Stimulated activated CD8-positive, alpha-beta memory T cell treated with anti-CD3 and anti-CD28 coated beads, Interleukin-4, amount 100 ng/mL, for 24 hours (primary cell): ENCODE measurements around the gene FBN1.

ENCODE experiments used
- DNase-seq: peaks from one replicate; pipeline ENCODE4 v3.0.0-alpha.2; 2020; ENCODE audit warnings: low read depth

Gene FBN1

DNA sequence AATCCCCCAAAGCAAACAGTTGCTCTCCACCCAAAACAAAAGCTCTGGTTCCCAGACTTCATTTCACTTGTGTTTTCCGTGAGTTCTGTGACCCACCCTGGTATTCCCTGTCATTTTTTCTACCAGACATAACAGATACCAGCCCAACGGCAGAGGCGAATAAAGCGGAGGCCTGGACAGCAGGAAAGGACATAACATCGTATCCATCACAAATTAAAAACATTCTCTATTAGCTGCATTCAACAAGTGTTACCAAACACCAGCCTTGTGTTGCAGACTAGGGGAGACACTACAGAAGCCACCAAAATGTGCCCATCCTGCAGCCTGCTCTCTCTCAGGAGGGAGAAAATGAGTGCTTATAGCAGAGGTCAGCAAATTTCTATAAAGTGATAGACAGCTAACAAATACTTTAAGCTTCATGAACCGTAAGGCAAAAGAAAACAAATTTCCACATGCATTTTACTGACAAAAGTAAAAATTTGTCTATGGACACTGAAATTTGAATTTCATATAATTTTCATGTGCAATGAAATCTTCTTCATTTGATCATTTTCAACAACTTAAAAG lies 7.1 kb upstream of the FBN1 start:
- no peak for DNase-seq

DNA sequence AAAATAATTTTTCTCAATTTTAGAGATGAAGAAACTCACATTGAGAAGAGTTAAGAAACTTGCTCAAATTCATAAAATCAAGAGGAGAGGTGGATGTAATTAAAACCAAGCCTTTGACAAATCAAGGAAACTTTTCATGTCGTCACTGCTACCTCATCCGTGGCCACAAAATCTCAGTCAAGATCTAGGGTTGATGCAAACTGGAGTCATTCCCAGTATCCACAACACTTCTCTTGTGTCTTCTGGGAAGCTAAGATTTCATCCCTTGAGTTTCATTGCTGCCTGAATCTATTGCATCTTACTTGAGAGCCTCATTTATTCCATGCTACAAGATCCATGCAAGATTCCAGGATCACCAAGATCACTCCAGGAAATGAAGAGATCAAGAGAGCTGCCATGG lies 5.4 kb upstream of the FBN1 start:
- no peak for DNase-seq

- no peak for DNase-seq
Measured at GRCh38 chr15:48647962-48648361, 2.5 kb upstream of the FBN1 start.

GRCh38 chr15:48646331-48646730 lies 822 bp upstream of the FBN1 start:
- no peak for DNase-seq

DNA sequence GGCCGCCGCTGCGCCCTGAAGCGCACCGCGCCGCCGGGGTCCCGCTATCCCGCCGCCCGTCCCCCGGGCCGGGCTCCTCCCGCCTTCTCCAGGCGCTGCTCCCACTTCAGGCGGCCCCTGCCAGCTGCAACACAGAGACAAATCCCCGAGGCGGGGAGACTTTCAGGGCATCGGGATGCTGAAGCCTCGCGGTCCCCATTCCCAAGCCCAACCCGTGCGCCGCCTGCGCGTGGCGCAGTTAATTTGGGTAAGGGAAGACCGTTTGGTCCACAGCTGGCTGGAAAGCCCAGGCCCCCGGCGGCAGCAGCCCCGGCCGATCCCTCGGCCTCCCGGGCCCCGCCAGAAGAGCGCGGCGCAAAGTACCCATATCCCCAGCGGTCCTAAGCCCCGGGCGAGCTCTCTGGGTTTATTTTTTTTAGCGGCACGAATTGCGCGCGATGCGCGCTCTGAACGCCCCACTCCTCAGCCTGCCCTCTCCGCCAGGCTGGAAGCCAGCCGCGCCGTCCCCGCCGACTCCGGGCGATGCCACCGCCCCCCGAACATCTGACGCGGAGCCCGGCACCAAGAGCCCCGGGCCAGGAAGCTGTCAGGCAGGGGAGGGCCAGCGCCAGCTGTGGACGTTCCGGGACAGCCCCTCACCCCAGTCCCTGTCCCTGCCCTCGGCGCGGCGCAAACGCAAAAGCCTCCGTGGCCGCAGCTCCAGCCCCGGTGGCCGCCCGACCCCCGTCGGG lies 517 bp downstream of the FBN1 start:
- DNase-seq: no peak

DNA sequence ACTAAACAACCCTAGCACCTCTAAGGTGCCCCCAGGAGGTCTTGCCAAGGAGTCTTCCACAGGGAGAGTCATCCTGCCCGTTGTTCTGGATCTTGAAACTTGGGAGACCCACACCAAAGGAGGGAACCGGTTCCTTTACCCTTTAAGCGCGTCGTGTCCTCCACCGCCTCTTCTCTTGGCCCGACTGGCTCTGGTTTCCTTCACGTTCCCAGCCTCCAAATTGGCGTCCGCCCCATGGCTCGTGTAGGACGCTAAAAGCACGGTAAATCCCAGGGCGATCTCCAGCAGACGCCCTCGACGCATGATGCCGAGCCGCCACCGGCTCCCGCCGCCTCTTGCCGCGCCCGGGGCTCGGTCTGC lies 1.1 kb downstream of the FBN1 start:
- DNase-seq: no peak

GRCh38 chr15:48643776-48644466 lies 1.6 kb downstream of the FBN1 start:
- DNase-seq: no peak

- no peak for DNase-seq
Measured at GRCh38 chr15:48643206-48643605, 2.3 kb downstream of the FBN1 start.

DNA sequence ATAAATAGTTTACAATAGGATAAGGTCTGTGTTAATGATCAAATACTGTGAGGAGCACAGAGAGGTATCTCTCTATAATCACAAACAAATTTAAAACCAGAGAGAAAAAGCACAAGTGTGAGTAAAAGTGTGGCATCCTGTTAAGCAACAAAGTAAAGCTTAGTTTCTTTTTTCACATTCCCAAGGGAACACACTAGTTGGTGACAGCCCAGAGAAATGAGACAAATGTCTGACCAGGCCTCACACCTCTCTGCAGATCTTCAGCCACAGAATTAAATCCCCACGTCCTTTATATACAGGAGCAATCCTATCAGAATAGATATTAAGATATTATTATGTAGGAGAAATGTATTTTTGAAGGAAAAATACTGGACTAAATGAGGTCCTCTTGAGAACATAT lies 2.7 kb downstream of the FBN1 start:
- DNase-seq: no peak

GRCh38 chr15:48641416-48641815 lies 4.1 kb downstream of the FBN1 start:
- DNase-seq: no peak

DNA sequence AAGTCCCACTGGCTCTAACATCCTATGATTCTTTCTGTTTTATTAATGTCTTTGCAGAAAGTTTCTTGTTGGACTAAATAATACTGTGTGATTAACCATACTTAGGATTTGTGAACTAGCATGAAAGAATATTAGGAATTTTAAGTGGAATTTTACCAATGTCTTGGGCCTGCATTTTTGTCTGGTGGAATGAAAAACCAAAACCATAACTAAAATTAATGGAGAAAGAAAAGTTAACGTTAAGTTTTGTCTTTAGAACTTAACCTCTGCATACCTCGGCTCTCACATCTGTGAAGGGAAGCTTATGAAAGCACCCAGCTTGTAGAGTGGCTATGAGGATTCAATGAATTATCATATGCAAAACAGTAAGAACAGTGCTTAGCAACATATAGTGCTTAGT lies 6.5 kb downstream of the FBN1 start:
- no peak for DNase-seq

- no peak for DNase-seq
Measured at GRCh38 chr15:48637639-48638038, 7.9 kb downstream of the FBN1 start.

GRCh38 chr15:48636511-48636910 lies 9.0 kb downstream of the FBN1 start:
- no peak for DNase-seq

DNA sequence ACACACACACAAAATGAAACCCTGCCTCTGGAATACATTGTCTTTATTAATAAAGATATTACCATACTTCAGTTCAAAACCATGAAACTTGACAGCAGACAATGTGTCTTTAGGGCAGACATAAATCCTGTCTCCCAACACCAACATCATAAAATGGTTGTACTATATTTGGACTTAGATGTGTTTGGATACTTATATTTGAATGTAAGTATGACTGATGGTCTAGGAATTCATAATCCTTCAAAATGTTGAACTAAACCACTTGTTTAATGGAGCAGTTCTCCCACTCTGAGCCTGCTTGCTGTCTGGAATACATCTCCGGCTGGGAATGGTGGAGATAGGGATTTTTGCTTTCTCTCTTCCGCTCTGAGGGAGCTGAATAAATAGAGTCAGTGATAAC lies 10.6 kb downstream of the FBN1 start:
- DNase-seq: no peak

DNA sequence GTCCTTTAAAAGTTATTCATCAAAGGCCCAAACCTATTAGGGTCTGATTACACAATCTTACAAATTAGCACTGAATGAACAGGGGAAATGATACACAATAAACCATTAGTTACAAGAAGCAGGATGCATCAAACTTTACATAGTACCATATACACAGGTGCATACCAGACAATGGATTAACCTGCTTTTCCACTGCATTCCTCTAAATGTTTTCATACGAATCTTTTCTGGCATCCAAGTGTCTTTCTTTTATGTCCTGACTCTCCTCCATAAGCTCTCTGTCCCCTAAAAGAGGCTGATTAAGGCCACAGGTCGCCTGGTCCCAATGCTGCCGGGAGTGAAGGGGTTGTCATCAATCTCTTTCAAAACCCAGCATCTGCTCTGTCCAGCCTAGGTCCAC lies 11.4 kb downstream of the FBN1 start:
- DNase-seq: no peak

GRCh38 chr15:48632651-48633050 lies 12.9 kb downstream of the FBN1 start:
- DNase-seq: no peak

DNA sequence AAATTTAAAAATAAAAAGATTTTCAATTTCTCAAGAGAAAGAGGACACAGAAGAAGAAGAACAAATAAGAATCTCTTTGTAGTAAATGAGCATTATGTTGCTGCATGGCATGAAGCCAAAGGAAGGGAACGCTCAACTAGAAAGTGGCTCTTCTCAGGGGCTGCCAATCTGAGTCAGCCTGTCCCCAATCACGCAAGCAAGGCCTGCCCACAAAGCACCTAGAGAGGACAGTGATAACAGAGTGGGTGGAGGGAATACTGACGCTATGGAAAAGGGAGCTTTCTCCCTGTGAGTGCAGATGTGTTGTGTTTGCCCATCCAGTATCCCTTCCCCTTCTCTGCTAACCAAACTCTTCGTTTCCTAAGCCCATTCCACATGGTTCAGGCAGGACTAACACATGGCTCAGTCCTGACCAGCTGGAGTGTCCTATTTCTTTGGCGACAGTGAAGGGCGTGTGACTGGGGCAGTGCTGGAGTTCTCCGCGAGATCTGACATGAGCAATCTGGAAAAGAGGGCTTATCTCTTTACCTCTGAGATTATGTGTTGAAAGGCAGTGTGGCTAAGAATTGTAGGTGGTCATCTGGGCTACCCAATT lies 14.2 kb downstream of the FBN1 start:
- no peak for DNase-seq

DNA sequence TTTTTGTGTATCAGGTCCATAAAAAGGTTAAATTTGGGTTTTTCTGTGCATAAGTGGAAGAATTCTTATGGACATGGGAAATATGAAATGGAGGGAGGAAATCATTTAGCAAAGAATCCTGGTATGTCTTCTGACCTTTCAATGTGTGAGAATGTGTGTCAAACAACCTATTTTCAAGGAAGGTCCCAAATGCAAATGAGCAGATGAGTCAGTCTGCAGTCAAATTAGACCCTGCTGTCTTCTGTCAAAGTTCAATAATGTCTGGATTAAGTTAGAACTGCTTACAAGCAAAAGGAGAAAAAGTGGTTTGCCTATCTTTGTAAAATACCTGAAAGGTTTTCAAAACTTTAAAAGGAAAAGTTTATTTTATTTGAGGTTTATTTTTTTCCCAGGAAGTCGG lies 15.3 kb downstream of the FBN1 start:
- no peak for DNase-seq

DNA sequence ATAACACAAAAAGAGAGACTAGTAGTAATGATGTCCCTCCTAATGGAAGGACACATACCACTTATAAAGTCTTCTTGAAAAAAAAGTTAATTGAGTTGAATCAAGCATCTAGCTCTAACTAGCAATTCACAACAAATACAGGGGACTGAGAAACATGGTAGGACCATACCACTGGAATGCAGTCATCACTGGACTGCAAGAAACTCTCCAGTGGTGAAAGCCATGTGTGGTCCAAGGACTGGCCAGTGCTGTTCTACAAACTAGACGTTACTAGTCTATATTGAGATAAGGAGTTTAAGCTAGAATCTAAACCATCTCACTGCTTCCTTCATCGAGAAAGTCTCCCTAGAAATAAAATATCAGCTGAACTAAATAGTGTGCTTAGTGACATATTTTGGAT lies 16.7 kb downstream of the FBN1 start:
- DNase-seq: no peak

DNA sequence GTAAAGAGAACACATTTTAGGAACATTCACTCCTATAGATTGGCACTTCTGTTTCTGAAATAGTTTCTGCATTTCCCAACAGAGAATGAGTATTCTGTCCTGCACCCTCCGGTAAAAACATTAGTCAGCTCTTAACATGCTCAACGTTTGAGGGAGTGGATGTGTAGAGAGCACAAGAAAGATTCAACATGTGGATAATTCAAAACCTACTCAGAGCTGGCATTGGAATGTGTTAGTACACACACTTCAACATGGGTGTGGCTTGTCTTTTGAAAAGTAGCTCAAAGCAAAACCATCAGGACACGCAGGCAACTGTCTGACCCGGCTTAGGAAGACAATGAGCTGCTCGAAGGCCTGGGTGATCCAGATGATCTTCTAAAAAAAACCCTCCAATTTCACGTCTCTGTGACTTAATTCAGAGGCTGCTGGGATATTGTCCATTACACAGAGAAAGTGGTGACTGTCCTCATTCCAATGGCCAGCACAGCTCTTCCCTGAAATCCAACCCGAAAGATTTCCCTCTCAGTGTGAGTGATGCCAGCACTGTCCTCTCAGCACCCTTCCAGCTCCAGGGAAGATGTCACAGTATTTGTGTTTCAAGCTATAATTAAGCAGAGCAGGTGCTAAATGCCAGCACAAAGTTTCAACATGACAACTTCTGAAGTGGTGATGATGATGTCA lies 18.1 kb downstream of the FBN1 start:
- no peak for DNase-seq

DNA sequence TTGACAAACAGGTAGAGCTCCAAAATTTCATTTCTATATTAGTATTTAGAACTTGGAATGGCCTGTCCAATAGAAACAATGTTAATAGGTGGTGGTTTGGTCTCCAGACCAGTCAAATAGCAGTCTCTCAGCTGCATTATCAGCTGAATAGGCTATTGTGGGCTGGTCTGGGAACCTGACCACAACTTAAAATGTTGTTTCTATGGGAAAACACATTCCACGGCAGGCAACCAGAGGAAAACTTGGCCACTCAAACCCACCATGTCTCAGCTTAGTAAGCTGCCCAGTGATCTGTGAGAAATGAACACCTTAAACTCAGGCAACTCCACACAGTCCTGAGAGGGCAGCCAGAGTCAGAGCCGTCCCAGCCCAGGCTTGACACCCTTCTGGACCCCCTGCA lies 20.4 kb downstream of the FBN1 start:
- DNase-seq: no peak

- no peak for DNase-seq
Measured at GRCh38 chr15:48624700-48625099, 20.8 kb downstream of the FBN1 start.

- no peak for DNase-seq
Measured at GRCh38 chr15:48623456-48623855, 22.1 kb downstream of the FBN1 start.
